ENCODE measurements around the gene MPPED2.

The MPPED2 gene

DNA sequence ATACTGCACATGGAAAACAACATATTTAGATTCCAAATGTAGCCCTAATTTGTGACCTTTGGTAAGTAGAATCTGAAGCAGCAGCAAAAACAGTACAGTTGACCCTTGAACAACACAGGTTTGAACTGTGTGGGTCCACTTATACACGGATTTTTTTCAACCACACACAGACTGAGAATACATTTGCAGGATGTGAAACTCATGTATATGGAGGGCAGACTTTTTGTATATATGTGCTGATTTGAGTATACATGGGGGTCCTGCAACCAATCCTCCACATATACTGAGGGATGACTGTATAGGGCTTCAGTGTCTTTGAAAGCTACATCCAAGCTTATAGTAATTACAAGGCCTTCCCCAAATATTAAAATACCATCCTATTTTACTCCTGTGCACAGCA is 120.5 kb downstream of the MPPED2 start:
- TF ChIP-seq ZBTB7A (IDR thresholded peaks at IDR 0.05; ENCODE audit: low read depth) = no peak
- no peak for TF ChIP-seq YY1 (IDR thresholded peaks at IDR 0.05; ENCODE audit: low read depth)
- TF ChIP-seq, protein P1, sequence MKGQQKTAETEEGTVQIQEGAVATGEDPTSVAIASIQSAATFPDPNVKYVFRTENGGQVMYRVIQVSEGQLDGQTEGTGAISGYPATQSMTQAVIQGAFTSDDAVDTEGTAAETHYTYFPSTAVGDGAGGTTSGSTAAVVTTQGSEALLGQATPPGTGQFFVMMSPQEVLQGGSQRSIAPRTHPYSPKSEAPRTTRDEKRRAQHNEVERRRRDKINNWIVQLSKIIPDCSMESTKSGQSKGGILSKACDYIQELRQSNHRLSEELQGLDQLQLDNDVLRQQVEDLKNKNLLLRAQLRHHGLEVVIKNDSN (IDR thresholded peaks at IDR 0.05) = no peak
- TF ChIP-seq, protein P2, sequence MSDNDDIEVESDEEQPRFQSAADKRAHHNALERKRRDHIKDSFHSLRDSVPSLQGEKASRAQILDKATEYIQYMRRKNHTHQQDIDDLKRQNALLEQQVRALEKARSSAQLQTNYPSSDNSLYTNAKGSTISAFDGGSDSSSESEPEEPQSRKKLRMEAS (IDR thresholded peaks at IDR 0.05) = no peak
- TF ChIP-seq NFIC (IDR thresholded peaks at IDR 0.05) = no peak
- no peak for TF ChIP-seq EGR1 (IDR thresholded peaks at IDR 0.05)
- TF ChIP-seq EP300 (IDR thresholded peaks at IDR 0.05; ENCODE audit: borderline replicate concordance) = no peak
- TF ChIP-seq TAF1 (IDR thresholded peaks at IDR 0.05; ENCODE audit: low read depth) = no peak

DNA sequence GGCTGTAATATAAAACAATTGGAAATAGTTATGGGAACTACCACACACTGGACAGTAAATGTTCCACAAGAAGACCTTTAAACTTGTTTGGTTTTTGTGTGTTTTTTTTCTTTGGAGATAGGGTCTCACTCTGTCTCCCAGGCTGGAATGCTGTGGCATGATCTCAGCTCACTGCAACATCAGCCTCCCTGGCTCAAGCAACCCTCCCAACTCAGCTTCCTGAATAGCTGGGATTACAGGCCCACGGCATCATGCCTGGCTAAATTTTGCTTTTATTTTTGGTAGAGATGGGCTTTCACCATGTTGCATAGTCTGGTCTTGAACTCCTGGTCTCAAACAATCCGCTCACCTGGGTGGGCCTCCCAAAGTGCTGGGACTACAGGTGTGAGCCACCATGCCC is 121.0 kb downstream of the MPPED2 start:
- TF ChIP-seq TCF12 (IDR thresholded peaks at IDR 0.05; ENCODE audit: low read depth) (no peak), CEBPB (IDR thresholded peaks at IDR 0.05) (no peak), NFIC (IDR thresholded peaks at IDR 0.05) (no peak), YY1 (IDR thresholded peaks at IDR 0.05; ENCODE audit: low read depth) (no peak), TAF1 (IDR thresholded peaks at IDR 0.05; ENCODE audit: low read depth) (no peak), FOXM1 (IDR thresholded peaks at IDR 0.05; ENCODE audit: borderline replicate concordance, low read depth) (no peak), TEAD4 (IDR thresholded peaks at IDR 0.05) (no peak)
- TF ChIP-seq, protein P2 (IDR thresholded peaks at IDR 0.05) = no peak
- TF ChIP-seq, protein P1 (IDR thresholded peaks at IDR 0.05) = no peak

DNA sequence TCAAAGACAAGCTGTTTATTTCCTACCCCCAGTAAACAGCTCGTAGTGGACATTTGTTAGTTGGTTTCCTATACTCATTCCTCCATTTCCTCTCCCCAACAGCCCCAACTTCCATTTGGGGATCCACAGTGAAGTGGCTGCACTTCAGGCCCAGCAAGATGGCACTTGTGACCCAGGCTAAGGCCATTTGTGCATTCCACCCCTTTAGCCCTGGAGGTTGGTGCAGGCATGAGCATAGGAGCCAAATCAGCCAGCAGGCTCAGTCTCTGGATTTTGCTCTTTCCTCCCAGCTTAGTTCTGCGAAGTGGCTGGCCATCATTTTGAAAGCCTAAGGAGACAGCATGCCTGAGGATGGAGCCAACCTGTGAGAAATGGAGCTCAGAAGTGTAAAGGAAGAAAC is 122.9 kb downstream of the MPPED2 start:
- TF ChIP-seq EGR1 (IDR thresholded peaks at IDR 0.05) (no peak), FOXM1 (IDR thresholded peaks at IDR 0.05; ENCODE audit: borderline replicate concordance, low read depth) (no peak), EP300 (IDR thresholded peaks at IDR 0.05; ENCODE audit: borderline replicate concordance) (no peak), YY1 (IDR thresholded peaks at IDR 0.05; ENCODE audit: low read depth) (no peak)
- TF ChIP-seq, protein P2 (IDR thresholded peaks at IDR 0.05) = no peak

DNA sequence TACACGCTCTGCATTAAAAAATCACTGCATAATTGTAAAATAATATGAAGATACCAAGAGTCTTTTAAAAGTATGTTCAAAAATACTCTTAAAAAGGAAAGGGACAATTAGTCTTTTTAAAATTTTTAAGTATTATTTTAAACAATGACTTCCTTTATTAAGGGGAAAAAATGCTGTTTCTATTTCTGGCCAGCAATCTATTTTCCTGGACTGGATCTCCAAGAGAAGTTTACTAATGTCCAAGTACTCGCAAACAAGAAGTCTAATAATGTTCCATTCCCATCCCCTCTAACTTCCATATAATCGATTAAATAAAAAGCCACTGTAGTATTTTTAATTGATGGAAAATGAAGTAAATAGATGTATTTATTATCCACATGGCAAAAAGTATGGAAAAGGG is 123.7 kb downstream of the MPPED2 start:
- TF ChIP-seq, protein P3, sequence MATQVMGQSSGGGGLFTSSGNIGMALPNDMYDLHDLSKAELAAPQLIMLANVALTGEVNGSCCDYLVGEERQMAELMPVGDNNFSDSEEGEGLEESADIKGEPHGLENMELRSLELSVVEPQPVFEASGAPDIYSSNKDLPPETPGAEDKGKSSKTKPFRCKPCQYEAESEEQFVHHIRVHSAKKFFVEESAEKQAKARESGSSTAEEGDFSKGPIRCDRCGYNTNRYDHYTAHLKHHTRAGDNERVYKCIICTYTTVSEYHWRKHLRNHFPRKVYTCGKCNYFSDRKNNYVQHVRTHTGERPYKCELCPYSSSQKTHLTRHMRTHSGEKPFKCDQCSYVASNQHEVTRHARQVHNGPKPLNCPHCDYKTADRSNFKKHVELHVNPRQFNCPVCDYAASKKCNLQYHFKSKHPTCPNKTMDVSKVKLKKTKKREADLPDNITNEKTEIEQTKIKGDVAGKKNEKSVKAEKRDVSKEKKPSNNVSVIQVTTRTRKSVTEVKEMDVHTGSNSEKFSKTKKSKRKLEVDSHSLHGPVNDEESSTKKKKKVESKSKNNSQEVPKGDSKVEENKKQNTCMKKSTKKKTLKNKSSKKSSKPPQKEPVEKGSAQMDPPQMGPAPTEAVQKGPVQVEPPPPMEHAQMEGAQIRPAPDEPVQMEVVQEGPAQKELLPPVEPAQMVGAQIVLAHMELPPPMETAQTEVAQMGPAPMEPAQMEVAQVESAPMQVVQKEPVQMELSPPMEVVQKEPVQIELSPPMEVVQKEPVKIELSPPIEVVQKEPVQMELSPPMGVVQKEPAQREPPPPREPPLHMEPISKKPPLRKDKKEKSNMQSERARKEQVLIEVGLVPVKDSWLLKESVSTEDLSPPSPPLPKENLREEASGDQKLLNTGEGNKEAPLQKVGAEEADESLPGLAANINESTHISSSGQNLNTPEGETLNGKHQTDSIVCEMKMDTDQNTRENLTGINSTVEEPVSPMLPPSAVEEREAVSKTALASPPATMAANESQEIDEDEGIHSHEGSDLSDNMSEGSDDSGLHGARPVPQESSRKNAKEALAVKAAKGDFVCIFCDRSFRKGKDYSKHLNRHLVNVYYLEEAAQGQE (IDR thresholded peaks at IDR 0.05; ENCODE audit: low read depth) = no peak
- TF ChIP-seq TEAD4 (IDR thresholded peaks at IDR 0.05) = no peak
- TF ChIP-seq TAF1 (IDR thresholded peaks at IDR 0.05; ENCODE audit: low read depth) = no peak
- no peak for TF ChIP-seq FOXM1 (IDR thresholded peaks at IDR 0.05; ENCODE audit: borderline replicate concordance, low read depth)
- TF ChIP-seq, protein P2 (IDR thresholded peaks at IDR 0.05) = no peak
- TF ChIP-seq NFIC (IDR thresholded peaks at IDR 0.05) = no peak
- TF ChIP-seq, protein P1 (IDR thresholded peaks at IDR 0.05) = no peak
- no peak for TF ChIP-seq ZBTB7A (IDR thresholded peaks at IDR 0.05; ENCODE audit: low read depth)
- TF ChIP-seq TCF12 (IDR thresholded peaks at IDR 0.05; ENCODE audit: low read depth) = no peak
- no peak for TF ChIP-seq EP300 (IDR thresholded peaks at IDR 0.05; ENCODE audit: borderline replicate concordance)
- no peak for TF ChIP-seq CREB1 (IDR thresholded peaks at IDR 0.05; ENCODE audit: low read depth)
- TF ChIP-seq YY1 (IDR thresholded peaks at IDR 0.05; ENCODE audit: low read depth) = no peak
- TF ChIP-seq CEBPB (IDR thresholded peaks at IDR 0.05) = no peak

DNA sequence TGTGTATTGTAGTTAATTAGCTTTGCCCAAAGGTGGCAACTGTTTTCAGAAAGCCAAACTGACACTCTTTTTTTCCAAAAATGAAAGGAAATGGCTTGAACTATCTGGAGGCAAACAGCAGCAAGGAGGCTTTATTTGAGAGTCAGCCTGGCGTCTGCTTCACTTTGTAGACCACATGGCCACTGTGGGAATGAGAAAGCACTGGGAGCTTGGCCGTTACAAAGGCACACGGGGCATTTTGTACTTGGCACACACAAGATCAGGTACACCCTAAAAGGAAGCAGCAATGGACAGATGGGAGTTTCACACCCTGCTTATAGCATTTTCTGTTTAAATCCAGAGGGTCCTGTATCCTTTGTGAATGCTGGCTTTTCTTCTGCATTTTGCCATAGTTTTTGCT is 126.3 kb downstream of the MPPED2 start:
- no peak for TF ChIP-seq TAF1 (IDR thresholded peaks at IDR 0.05; ENCODE audit: low read depth)
- TF ChIP-seq EGR1 (IDR thresholded peaks at IDR 0.05) = no peak
- TF ChIP-seq, protein P1 (IDR thresholded peaks at IDR 0.05) = no peak
- TF ChIP-seq, protein P2 (IDR thresholded peaks at IDR 0.05) = no peak
- no peak for TF ChIP-seq TEAD4 (IDR thresholded peaks at IDR 0.05)
- no peak for TF ChIP-seq ZBTB7A (IDR thresholded peaks at IDR 0.05; ENCODE audit: low read depth)
- TF ChIP-seq, protein P3 (IDR thresholded peaks at IDR 0.05; ENCODE audit: low read depth) = no peak
- no peak for TF ChIP-seq EP300 (IDR thresholded peaks at IDR 0.05; ENCODE audit: borderline replicate concordance)
- TF ChIP-seq RAD21 (IDR thresholded peaks at IDR 0.05; ENCODE audit: low read depth) = no peak
- TF ChIP-seq FOXM1 (IDR thresholded peaks at IDR 0.05; ENCODE audit: borderline replicate concordance, low read depth) = no peak
- no peak for TF ChIP-seq TCF12 (IDR thresholded peaks at IDR 0.05; ENCODE audit: low read depth)

Measured in Ishikawa (cell line).